GM12878 (cell line): ENCODE data around the gene ANXA2R. TPM values are rescaled to one million over a fixed set of nuclear protein-coding genes. Genes with fewer than 3 reads are reported as not detected.

ENCODE experiments used
- BMI1 ChIP-seq: fragments of 450-650 bp; IDR thresholded peaks from 2 replicates; pipeline ENCODE4 v1.6.1; 2016; ENCODE audit warnings: mild to moderate bottlenecking, moderate library complexity, borderline replicate concordance
- BRCA1 ChIP-seq: IDR thresholded peaks from 2 replicates; pipeline ENCODE4 v1.6.1; 2011; ENCODE audit warnings: low read depth, low read length, improper control_type of control experiment
- ETV6 ChIP-seq, 2 experiments: fragments of 450-650 bp in 1 of 2; IDR thresholded peaks in 1 of 2; conservative IDR thresholded peaks in 1 of 2; 2 replicates each; pipeline ENCODE4 v1.6.1; 2014; ENCODE audit warnings: antibody characterized with exemption in 1 of 2, borderline replicate concordance in 1 of 2, low read depth in 1 of 2, mild to moderate bottlenecking in 1 of 2, moderate library complexity in 1 of 2
- FOS ChIP-seq: IDR thresholded peaks from 3 replicates; pipeline ENCODE4 v1.6.1; 2011; ENCODE audit warnings: borderline replicate concordance; ENCODE audit not compliant: insufficient read length; ENCODE audit errors: extremely low read depth
- FOXK2 ChIP-seq: fragments of 450-650 bp; IDR thresholded peaks from 2 replicates; pipeline ENCODE4 v1.6.1; 2017; ENCODE audit warnings: mild to moderate bottlenecking, moderate library complexity
- GATAD2B ChIP-seq: fragments of 450-650 bp; conservative IDR thresholded peaks from 2 replicates; pipeline ENCODE4 v1.6.1; 2017; ENCODE audit warnings: low read depth, mild to moderate bottlenecking, moderate library complexity
- JUNB ChIP-seq: IDR thresholded peaks from 2 replicates; pipeline ENCODE4 v1.6.1; 2016; ENCODE audit warnings: antibody characterized with exemption, mild to moderate bottlenecking
- NBN ChIP-seq: fragments of 450-650 bp; IDR thresholded peaks from 2 replicates; pipeline ENCODE4 v1.6.1; 2016
- NFXL1 ChIP-seq: fragments of 450-650 bp; IDR thresholded peaks from 2 replicates; pipeline ENCODE4 v1.6.1; 2017; ENCODE audit warnings: antibody characterized with exemption, mild to moderate bottlenecking, borderline replicate concordance
- NR2C2 ChIP-seq: IDR thresholded peaks from 2 replicates; pipeline ENCODE4 v1.6.1; 2011; ENCODE audit warnings: borderline replicate concordance, low read depth; ENCODE audit not compliant: control insufficient read depth, insufficient read length
- PAX5 ChIP-seq: IDR thresholded peaks from 2 replicates; pipeline ENCODE4 v1.6.1; 2011; ENCODE audit warnings: low read depth, low read length, borderline replicate concordance
- PAX8 ChIP-seq: fragments of 450-650 bp; IDR thresholded peaks from 2 replicates; pipeline ENCODE4 v1.6.1; 2017; ENCODE audit warnings: mild to moderate bottlenecking, moderate library complexity
- RCOR1 ChIP-seq: conservative IDR thresholded peaks from 2 replicates; pipeline ENCODE4 v1.6.1; 2012; ENCODE audit warnings: low read depth, low read length, improper control_type of control experiment
- SUZ12 ChIP-seq: fragments of 200-600 bp; sonication (generic); IDR thresholded peaks from one replicate; pipeline ENCODE4 v1.6.1; 2018; ENCODE audit warnings: antibody characterized with exemption, mild to moderate bottlenecking; ENCODE audit not compliant: unreplicated experiment
- ZBED1 ChIP-seq: IDR thresholded peaks from 2 replicates; pipeline ENCODE4 v1.6.1; 2016; ENCODE audit warnings: borderline replicate concordance
- polyA plus RNA-seq, 11 experiments: library from polyadenylated mRNA; depleted of rRNA in 4 of 11; unstranded in 6 of 11; stranded (reverse) in 5 of 11; fragments of >200 nt; fragmentation: Nextera tagmentation in 4 of 11; fragmentation: Illumina TruSeq in 1 of 11; extraction: Ambion mirVana in 4 of 11; extraction: Trizol in 1 of 11; gene quantifications; 1 replicate in 1 of 11; 2 replicates in 10 of 11; pipeline versions ENCODE4 v1.2.1 to v1.2.3, GENCODE V29; 2011 to 2016; ENCODE audit warnings: inconsistent platforms in 2 of 11, missing spikeins in 2 of 11, low read depth in 1 of 11
- total RNA-seq, 4 experiments: library from RNA; depleted of rRNA in 3 of 4; stranded (reverse); fragments of >200 nt in 3 of 4; fragmentation: Illumina TruSeq in 1 of 4; extraction: Trizol in 1 of 4; gene quantifications; 2 replicates each; pipeline versions ENCODE4 v1.2.1 to v1.2.3, GENCODE V29; 2013 to 2021
- TF ChIP-seq, protein P1 (sequence below): IDR thresholded peaks from 2 replicates; pipeline ENCODE4 v1.6.1; 2012; ENCODE audit warnings: low read depth, low read length, improper control_type of control experiment
- TF ChIP-seq, protein P2 (sequence below): fragments of 450-650 bp; conservative IDR thresholded peaks from 2 replicates; pipeline ENCODE4 v1.6.1; 2017; ENCODE audit warnings: mild to moderate bottlenecking, moderate library complexity
- TF ChIP-seq, protein P3 (sequence below): fragments of 450-650 bp; IDR thresholded peaks from 2 replicates; pipeline ENCODE4 v1.6.1; 2017; ENCODE audit warnings: mild to moderate bottlenecking, moderate library complexity
- TF ChIP-seq, protein P4 (sequence below): fragments of 450-650 bp; IDR thresholded peaks from 2 replicates; pipeline ENCODE4 v1.6.1; 2014; ENCODE audit warnings: mild to moderate bottlenecking
- TF ChIP-seq, protein P5 (sequence below): fragments of 450-650 bp; IDR thresholded peaks from 2 replicates; pipeline ENCODE4 v1.6.1; 2017; ENCODE audit warnings: low read depth, mild to moderate bottlenecking, moderate library complexity

Gene ANXA2R
- total and polyA plus RNA-seq, 10 of the 15 experiments (the other 5 are each of a cell fraction or from before 2014, with no cell fraction given): 2.3 to 7.8 (median 4.4) TPM

DNA sequence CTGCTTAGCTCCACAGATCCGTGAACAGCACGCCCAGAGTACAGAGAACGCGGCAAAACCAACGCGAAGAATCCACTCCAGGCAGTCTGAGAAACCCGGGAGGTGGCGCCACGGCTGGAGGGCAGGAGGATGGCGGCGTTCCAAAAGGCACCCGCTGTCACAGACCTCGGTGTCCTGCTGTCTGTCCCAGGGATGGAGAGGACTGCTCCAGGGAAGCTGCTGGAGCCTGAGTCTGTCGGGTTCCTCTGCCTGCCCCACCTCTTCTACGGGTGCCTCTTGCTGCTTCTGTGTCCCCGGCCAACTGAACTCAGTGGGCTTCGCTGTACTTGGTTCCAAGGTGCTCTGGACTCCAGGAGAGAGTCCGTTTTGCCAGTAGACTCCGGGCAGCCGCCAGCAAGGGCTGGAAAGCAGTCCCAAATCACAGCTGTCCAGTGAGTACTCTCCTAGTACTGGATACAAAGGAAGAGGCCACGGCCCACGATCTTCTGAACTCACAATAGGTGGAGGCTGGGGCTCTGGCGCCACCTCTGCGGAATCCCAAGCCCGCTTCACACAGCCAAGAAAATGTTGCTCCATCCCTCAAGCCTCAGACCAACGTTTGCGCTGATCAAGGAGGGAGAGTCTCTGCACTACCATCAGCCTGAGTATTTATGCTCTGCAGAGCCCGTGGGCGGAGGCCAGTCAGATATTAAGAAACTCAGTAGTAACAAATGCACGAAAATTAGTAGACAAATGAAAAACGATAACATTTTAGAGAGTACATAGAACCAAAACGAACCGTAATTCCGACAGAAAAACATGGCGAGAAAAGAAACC lies 440 bp downstream of the ANXA2R start (continued):
- TF ChIP-seq PAX8: no peak
- peak; percentile 42; the same call in 1 of the 2 replicates for TF ChIP-seq GATAD2B
- no peak for TF ChIP-seq NFXL1
- TF ChIP-seq, protein P1, sequence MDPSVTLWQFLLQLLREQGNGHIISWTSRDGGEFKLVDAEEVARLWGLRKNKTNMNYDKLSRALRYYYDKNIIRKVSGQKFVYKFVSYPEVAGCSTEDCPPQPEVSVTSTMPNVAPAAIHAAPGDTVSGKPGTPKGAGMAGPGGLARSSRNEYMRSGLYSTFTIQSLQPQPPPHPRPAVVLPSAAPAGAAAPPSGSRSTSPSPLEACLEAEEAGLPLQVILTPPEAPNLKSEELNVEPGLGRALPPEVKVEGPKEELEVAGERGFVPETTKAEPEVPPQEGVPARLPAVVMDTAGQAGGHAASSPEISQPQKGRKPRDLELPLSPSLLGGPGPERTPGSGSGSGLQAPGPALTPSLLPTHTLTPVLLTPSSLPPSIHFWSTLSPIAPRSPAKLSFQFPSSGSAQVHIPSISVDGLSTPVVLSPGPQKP: no peak
- TF ChIP-seq ETV6 (conservative IDR thresholded peaks at IDR 0.05 in 1 of 2, IDR thresholded peaks at IDR 0.05 in 1 of 2; ENCODE audit: borderline replicate concordance in 1 of 2, low read depth in 1 of 2): 0 out of 4 replicates have a peak, but pooled peaks of 1 of the 2 experiments have one; percentile 8
- no peak for TF ChIP-seq NR2C2
- TF ChIP-seq, protein P2, sequence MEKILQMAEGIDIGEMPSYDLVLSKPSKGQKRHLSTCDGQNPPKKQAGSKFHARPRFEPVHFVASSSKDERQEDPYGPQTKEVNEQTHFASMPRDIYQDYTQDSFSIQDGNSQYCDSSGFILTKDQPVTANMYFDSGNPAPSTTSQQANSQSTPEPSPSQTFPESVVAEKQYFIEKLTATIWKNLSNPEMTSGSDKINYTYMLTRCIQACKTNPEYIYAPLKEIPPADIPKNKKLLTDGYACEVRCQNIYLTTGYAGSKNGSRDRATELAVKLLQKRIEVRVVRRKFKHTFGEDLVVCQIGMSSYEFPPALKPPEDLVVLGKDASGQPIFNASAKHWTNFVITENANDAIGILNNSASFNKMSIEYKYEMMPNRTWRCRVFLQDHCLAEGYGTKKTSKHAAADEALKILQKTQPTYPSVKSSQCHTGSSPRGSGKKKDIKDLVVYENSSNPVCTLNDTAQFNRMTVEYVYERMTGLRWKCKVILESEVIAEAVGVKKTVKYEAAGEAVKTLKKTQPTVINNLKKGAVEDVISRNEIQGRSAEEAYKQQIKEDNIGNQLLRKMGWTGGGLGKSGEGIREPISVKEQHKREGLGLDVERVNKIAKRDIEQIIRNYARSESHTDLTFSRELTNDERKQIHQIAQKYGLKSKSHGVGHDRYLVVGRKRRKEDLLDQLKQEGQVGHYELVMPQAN: peak; percentile 50
- peak; percentile 41; the same call in 1 of the 2 replicates for TF ChIP-seq PAX5
- TF ChIP-seq BMI1: no peak
- TF ChIP-seq FOXK2: no peak
- 0 out of 2 replicates have a peak, but pooled peaks have one; percentile 19 for TF ChIP-seq RCOR1
- TF ChIP-seq, protein P3, sequence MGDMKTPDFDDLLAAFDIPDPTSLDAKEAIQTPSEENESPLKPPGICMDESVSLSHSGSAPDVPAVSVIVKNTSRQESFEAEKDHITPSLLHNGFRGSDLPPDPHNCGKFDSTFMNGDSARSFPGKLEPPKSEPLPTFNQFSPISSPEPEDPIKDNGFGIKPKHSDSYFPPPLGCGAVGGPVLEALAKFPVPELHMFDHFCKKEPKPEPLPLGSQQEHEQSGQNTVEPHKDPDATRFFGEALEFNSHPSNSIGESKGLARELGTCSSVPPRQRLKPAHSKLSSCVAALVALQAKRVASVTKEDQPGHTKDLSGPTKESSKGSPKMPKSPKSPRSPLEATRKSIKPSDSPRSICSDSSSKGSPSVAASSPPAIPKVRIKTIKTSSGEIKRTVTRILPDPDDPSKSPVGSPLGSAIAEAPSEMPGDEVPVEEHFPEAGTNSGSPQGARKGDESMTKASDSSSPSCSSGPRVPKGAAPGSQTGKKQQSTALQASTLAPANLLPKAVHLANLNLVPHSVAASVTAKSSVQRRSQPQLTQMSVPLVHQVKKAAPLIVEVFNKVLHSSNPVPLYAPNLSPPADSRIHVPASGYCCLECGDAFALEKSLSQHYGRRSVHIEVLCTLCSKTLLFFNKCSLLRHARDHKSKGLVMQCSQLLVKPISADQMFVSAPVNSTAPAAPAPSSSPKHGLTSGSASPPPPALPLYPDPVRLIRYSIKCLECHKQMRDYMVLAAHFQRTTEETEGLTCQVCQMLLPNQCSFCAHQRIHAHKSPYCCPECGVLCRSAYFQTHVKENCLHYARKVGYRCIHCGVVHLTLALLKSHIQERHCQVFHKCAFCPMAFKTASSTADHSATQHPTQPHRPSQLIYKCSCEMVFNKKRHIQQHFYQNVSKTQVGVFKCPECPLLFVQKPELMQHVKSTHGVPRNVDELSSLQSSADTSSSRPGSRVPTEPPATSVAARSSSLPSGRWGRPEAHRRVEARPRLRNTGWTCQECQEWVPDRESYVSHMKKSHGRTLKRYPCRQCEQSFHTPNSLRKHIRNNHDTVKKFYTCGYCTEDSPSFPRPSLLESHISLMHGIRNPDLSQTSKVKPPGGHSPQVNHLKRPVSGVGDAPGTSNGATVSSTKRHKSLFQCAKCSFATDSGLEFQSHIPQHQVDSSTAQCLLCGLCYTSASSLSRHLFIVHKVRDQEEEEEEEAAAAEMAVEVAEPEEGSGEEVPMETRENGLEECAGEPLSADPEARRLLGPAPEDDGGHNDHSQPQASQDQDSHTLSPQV: no peak
- TF ChIP-seq BRCA1: no peak
- TF ChIP-seq FOS: peak; percentile 1
- no peak for TF ChIP-seq NBN
- TF ChIP-seq SUZ12: no peak
- TF ChIP-seq, protein P4, sequence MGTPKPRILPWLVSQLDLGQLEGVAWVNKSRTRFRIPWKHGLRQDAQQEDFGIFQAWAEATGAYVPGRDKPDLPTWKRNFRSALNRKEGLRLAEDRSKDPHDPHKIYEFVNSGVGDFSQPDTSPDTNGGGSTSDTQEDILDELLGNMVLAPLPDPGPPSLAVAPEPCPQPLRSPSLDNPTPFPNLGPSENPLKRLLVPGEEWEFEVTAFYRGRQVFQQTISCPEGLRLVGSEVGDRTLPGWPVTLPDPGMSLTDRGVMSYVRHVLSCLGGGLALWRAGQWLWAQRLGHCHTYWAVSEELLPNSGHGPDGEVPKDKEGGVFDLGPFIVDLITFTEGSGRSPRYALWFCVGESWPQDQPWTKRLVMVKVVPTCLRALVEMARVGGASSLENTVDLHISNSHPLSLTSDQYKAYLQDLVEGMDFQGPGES: no peak
- TF ChIP-seq, protein P5, sequence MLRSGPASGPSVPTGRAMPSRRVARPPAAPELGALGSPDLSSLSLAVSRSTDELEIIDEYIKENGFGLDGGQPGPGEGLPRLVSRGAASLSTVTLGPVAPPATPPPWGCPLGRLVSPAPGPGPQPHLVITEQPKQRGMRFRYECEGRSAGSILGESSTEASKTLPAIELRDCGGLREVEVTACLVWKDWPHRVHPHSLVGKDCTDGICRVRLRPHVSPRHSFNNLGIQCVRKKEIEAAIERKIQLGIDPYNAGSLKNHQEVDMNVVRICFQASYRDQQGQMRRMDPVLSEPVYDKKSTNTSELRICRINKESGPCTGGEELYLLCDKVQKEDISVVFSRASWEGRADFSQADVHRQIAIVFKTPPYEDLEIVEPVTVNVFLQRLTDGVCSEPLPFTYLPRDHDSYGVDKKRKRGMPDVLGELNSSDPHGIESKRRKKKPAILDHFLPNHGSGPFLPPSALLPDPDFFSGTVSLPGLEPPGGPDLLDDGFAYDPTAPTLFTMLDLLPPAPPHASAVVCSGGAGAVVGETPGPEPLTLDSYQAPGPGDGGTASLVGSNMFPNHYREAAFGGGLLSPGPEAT: no peak
- TF ChIP-seq JUNB: no peak
- TF ChIP-seq ZBED1: no peak
